Ishikawa (cell line): ENCODE data around the gene FOS.

Experiments used
- CEBPB ChIP-seq: IDR thresholded peaks from 2 replicates; pipeline ENCODE4 v1.6.1; 2012
- CREB1 ChIP-seq: IDR thresholded peaks from 2 replicates; pipeline ENCODE4 v1.6.1; 2012; ENCODE audit warnings: low read depth
- EGR1 ChIP-seq: IDR thresholded peaks from 2 replicates; pipeline ENCODE4 v1.6.1; 2012
- EP300 ChIP-seq: IDR thresholded peaks from 2 replicates; pipeline ENCODE4 v1.6.1; 2012; ENCODE audit warnings: borderline replicate concordance
- FOXM1 ChIP-seq: IDR thresholded peaks from 2 replicates; pipeline ENCODE4 v1.6.1; 2012; ENCODE audit warnings: low read depth, borderline replicate concordance
- NFIC ChIP-seq: IDR thresholded peaks from 2 replicates; pipeline ENCODE4 v1.6.1; 2012
- RAD21 ChIP-seq: IDR thresholded peaks from 2 replicates; pipeline ENCODE4 v1.6.1; 2012; ENCODE audit warnings: low read depth
- REST ChIP-seq: IDR thresholded peaks from 2 replicates; pipeline ENCODE4 v1.6.1; 2012; ENCODE audit warnings: low read depth, mild to moderate bottlenecking
- TAF1 ChIP-seq: IDR thresholded peaks from 2 replicates; pipeline ENCODE4 v1.6.1; 2012; ENCODE audit warnings: low read depth, mild to moderate bottlenecking
- TCF12 ChIP-seq: IDR thresholded peaks from 2 replicates; pipeline ENCODE4 v1.6.1; 2012; ENCODE audit warnings: low read depth
- TEAD4 ChIP-seq: IDR thresholded peaks from 2 replicates; pipeline ENCODE4 v1.6.1; 2012
- YY1 ChIP-seq: IDR thresholded peaks from 2 replicates; pipeline ENCODE4 v1.6.1; 2012; ENCODE audit warnings: low read depth
- ZBTB7A ChIP-seq: IDR thresholded peaks from 2 replicates; pipeline ENCODE4 v1.6.1; 2012; ENCODE audit warnings: low read depth
- TF ChIP-seq, protein P1 (sequence below): IDR thresholded peaks from 2 replicates; pipeline ENCODE4 v1.6.1; 2012
- TF ChIP-seq, protein P2 (sequence below): IDR thresholded peaks from 2 replicates; pipeline ENCODE4 v1.6.1; 2012

FOS gene

GRCh38 chr14:75313294-75313693, 34.7 kb downstream of the FOS start:
- no peak for TF ChIP-seq TCF12
- no peak for TF ChIP-seq FOXM1
- TF ChIP-seq, protein P1, sequence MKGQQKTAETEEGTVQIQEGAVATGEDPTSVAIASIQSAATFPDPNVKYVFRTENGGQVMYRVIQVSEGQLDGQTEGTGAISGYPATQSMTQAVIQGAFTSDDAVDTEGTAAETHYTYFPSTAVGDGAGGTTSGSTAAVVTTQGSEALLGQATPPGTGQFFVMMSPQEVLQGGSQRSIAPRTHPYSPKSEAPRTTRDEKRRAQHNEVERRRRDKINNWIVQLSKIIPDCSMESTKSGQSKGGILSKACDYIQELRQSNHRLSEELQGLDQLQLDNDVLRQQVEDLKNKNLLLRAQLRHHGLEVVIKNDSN = no peak
- TF ChIP-seq NFIC = no peak
- no peak for TF ChIP-seq RAD21

DNA sequence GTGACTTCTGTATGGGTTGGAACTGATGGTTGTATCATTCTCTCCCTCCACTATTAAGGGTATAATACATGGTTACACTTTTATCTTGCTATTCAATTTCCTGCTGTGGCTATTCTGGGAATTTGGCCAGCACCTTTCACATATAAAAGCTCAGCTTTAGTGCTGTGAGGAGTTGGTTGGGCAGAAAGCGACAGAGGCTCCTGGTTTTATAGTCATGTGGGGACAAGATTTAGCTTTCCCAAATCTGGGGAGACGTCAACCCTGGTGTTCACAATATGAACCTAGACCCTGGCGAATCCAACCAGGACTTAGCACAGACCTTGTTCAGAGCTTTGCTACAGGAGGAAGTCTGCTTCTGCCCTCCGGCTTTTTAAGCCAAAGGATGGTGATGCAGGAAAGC, 36.5 kb downstream of the FOS start:
- TF ChIP-seq NFIC = no peak

- TF ChIP-seq TEAD4 (no peak), TAF1 (no peak), YY1 (no peak), RAD21 (no peak), CEBPB (no peak), NFIC (no peak), FOXM1 (no peak), REST (no peak)
- TF ChIP-seq, protein P1 = no peak
Observed at GRCh38 chr14:75317148-75317547, 38.5 kb downstream of the FOS start.

GRCh38 chr14:75318353-75318752, 39.7 kb downstream of the FOS start:
- no peak for TF ChIP-seq YY1
- no peak for TF ChIP-seq CEBPB
- no peak for TF ChIP-seq TCF12
- no peak for TF ChIP-seq CREB1
- TF ChIP-seq RAD21 = no peak
- TF ChIP-seq EGR1 = no peak
- no peak for TF ChIP-seq TEAD4
- no peak for TF ChIP-seq FOXM1
- no peak for TF ChIP-seq TAF1
- TF ChIP-seq, protein P2, sequence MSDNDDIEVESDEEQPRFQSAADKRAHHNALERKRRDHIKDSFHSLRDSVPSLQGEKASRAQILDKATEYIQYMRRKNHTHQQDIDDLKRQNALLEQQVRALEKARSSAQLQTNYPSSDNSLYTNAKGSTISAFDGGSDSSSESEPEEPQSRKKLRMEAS = no peak
- TF ChIP-seq, protein P1 = no peak
- no peak for TF ChIP-seq NFIC
- TF ChIP-seq REST = no peak
- no peak for TF ChIP-seq ZBTB7A
- no peak for TF ChIP-seq EP300

GRCh38 chr14:75319021-75319420, 40.4 kb downstream of the FOS start:
- no peak for TF ChIP-seq CREB1
- TF ChIP-seq NFIC = no peak
- TF ChIP-seq REST = no peak
- TF ChIP-seq, protein P1 = no peak
- TF ChIP-seq RAD21 = no peak
- no peak for TF ChIP-seq EP300
- no peak for TF ChIP-seq YY1
- TF ChIP-seq, protein P2 = no peak
- TF ChIP-seq TEAD4 = no peak
- no peak for TF ChIP-seq TCF12
- TF ChIP-seq TAF1 = no peak
- TF ChIP-seq CEBPB = no peak
- no peak for TF ChIP-seq ZBTB7A
- no peak for TF ChIP-seq FOXM1
- no peak for TF ChIP-seq EGR1
